M059J (cell line): Measurements from ENCODE around the gene ADAM8. TPM values are rescaled to one million over a fixed set of nuclear protein-coding genes. Genes with fewer than 3 reads are reported as not detected.
A peak's percentile ranks its signal among the peaks of the same experiment; 100 is the strongest.
"Not testable (repeated sequence)": the region's sequence is repeated elsewhere in the genome, so short reads cannot be mapped to it uniquely, and the experiment has no call there.

Source experiments
- DNase-seq: peaks from one replicate; pipeline ENCODE4 v3.0.0-alpha.2; 2012; ENCODE audit warnings: low read depth
- total RNA-seq: library from RNA; depleted of rRNA; stranded (reverse); fragments of >200 nt; shearing (Covaris generic); gene quantifications from 2 replicates; pipeline ENCODE4 v1.2.3, GENCODE V29; 2014

Gene ADAM8
- total RNA-seq, 1 experiment from 2014 or later: 1.3 TPM

- no peak for DNase-seq
Observed at GRCh38 chr10:133249975-133250754, 26.5 kb downstream of the ADAM8 start.

GRCh38 chr10:133249094-133249780 lies 27.4 kb downstream of the ADAM8 start:
- DNase-seq: no peak

DNA sequence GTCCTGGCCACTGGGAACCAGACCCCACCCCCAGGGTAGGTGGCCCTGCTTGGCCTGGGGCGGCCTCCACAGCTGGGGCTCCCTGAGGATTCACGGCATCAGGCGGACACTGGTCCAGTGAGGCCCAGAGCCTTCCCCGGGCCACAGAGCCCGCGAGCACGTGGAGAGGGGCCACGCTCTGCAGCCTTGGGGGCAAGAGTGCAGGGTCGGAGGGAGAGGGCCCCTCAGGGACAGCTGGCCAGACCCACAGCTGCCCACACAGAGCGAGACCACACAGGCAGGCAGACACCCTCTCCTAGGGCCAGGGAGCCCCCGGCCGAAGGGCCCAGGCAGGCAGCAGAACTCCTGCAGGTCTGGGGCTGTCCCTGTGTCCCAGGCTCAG lies 28.3 kb downstream of the ADAM8 start:
- no peak for DNase-seq

- DNase-seq: no peak
Observed at GRCh38 chr10:133247681-133248333, 28.9 kb downstream of the ADAM8 start.

DNA sequence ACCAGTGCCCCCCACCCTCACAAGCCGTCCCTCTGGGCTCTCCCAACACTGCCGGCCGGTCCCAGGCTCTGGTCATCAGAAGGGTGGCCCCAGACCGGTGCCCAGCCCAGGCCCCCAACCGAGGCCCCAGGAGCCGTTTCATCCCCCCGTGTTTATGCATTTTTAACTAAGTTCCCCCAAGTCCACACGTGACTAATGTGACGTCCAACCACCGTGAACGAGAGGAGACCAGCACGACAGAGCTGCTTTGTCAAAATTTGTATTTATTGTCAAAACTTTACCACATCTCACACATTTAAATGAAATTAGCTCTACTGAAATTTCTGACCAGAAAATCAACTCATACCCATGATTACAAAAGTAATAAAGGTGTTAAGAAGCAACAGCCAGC lies 30.4 kb downstream of the ADAM8 start:
- DNase-seq: no peak

- DNase-seq: no peak
Observed at GRCh38 chr10:133245439-133246235, 31.0 kb downstream of the ADAM8 start.

DNA sequence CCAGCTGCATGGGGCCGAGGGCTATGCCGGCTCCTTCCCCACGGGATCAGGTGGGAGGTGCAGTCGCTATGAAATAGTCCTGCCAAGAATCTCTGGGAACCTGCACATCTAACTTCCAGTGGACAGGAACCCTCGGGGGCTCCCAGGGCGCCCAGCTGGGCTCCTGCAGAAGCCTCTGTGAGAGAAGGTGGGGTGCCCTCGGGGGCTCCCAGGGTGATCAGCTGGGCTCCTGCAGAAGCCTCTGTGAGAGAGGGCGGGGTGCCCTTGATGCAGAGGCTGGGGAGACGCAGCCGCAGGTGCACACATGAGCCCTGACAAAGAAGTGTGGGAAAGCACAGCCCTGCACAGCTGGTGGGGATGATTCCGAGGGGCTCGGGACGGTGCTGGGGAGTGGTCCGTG lies 33.1 kb downstream of the ADAM8 start:
- DNase-seq: no peak

- peak; percentile 36 for DNase-seq
Observed at GRCh38 chr10:133242611-133243356, 33.9 kb downstream of the ADAM8 start.

DNA sequence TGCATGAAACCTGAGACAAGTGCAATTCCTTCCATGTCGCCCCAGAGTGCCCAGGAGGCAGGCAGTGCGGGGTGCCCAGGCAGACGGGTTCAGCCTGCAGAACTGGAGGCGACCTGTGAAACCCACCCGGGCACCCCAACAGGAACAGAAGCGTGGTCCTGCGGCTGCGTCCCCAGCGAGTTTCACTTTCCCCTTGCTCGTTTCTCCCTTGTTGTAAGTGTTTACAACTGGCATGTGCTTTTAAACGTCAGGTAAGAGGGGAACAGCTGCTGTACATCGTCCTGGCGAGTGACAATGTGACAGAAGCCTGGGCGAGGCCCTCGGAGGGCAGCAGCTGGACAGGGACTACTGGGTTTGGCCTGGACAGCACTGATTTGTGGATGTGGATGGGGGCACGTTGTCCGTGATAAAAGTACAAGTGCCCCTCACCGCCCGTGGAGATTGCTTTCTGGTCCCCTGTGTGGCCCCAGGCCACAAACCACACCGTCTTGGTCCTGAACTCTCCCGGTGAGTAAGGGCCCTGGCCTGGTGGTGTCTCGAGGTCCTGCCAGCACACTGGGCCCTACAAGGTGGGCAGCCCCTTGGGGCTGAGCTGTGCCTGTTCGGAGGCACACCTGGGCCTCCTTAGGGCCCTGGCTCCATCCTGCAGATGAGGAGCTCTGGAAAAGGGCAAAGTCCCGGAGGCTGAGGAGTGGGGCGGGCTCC lies 35.0 kb downstream of the ADAM8 start:
- no peak for DNase-seq

- DNase-seq: no peak
Observed at GRCh38 chr10:133239990-133240389, 36.7 kb downstream of the ADAM8 start.

- DNase-seq: no peak
Observed at GRCh38 chr10:133238466-133238804, 38.2 kb downstream of the ADAM8 start.

GRCh38 chr10:133237588-133238465 lies 38.8 kb downstream of the ADAM8 start, which contains the start of gene VENTX:
Gene VENTX (plus strand): TSS chr10:133237855. CDS start chr10:133237915, 60 bp downstream.
- DNase-seq: no peak

DNA sequence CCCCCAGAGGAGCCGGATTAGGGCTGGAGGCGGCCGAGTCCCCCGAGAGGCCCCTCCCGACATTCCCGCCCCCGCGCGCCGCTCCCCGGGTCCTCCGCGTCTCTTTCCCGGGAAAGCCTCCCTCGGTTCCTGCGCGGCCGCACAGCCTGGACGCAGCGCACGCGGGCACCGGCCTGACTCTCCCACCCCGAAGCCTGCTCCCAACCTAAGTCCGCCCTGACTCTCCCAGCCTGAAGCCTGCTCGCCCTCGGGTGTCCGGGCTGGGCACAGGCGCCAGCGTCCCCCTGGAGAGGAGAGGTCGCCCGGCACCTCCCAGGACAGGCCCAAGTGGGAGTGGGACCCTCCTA lies 39.5 kb downstream of the ADAM8 start:
- DNase-seq: no peak

- no peak for DNase-seq
Observed at GRCh38 chr10:133236401-133237240, 40.0 kb downstream of the ADAM8 start.

DNA sequence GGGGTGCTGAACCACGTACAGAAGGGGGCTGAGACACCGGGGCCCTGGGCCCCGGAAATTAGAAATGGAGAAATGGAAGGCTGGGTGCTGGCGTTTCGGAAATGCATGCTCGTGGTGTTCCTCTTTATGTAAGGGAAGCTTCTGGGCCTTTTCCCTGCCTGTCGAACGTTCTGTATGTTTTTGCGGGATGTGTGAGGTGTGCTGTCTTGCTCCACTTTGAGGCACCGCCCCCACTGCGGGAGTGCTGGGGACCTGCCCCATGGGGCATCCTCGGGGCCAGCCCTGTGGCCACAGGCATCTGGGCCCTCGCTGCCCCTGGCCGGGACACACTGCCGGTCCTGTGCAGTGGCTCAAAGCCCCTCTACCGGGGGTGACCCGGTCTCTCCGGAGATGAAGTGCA lies 40.7 kb downstream of the ADAM8 start:
- no peak for DNase-seq

- DNase-seq: no peak
Observed at GRCh38 chr10:133235265-133235855, 41.3 kb downstream of the ADAM8 start.

DNA sequence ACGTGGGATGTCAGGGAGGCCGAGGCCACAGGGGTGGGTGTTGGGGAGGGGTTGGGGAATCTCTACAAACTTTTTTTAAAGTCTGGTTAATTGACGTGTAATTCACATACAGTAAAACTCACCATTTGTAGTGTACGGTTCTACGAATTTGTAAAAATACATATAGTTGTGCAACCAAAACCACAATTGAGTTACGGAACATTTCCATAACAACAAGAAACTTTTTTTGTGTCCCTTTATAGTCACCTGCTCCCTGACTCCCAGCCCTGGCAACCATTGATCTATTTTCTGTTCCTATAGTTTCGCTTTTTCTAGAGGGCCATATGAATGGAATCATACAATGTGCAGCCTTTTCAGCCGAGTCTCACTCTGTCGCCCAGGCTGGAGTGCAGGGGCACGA lies 41.9 kb downstream of the ADAM8 start:
- DNase-seq: not testable (repeated sequence)

DNA sequence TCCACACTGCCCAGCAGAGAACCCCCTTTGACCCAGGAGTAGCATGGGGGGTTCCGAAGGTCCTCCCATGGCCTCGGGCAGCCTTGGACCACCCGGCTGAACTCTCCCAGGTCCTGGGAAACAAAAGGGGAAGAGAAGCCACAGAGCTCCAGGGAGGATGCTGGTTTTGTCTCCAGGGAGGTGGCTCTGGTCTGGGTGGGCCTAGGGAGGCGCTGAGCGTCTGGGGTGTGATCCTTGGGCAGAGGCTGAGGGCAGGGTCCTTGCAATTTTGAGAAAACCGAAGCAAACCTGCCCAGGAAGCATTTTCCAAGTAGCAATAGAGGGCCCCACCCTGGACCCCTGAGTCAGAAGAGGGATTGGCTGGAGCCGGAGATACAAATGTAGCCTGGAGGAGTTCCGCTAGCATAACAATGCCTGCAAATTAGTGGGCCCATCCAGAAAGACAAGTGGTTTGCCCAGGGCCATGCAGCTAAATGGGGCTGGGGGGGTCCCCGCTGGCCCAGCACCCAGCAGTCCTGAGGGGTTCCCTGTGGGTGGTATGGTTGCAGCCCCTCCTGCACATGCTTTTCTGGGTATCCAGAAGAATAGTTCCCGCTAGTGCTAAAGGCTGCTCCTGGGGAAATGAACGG lies 44.6 kb downstream of the ADAM8 start:
- DNase-seq: no peak
